ENCODE results near the gene AMBP.

The AMBP gene

GRCh38 chr9:114072184-114073140 lies 5.6 kb downstream of the AMBP start:
- DNase-seq, result no peak

- no peak for DNase-seq
Measured at GRCh38 chr9:114071197-114071795, 6.8 kb downstream of the AMBP start.

- no peak for DNase-seq
Measured at GRCh38 chr9:114070188-114071103, 7.7 kb downstream of the AMBP start.

- no peak for DNase-seq
Measured at GRCh38 chr9:114069476-114070187, 8.5 kb downstream of the AMBP start.

- no peak for DNase-seq
Measured at GRCh38 chr9:114065304-114065703, 12.8 kb downstream of the AMBP start.

- DNase-seq, result no peak
Measured at GRCh38 chr9:114061830-114062474, 16.1 kb downstream of the AMBP start.

- DNase-seq, result no peak
Measured at GRCh38 chr9:114061292-114061691, 16.8 kb downstream of the AMBP start.

- no peak for DNase-seq
Measured at GRCh38 chr9:114060711-114061110, 17.4 kb downstream of the AMBP start.

GRCh38 chr9:114060070-114060469 lies 18.0 kb downstream of the AMBP start:
- no peak for DNase-seq

- no peak for DNase-seq
Measured at GRCh38 chr9:114059047-114059803, 18.9 kb downstream of the AMBP start.

GRCh38 chr9:114058688-114059046 lies 19.4 kb downstream of the AMBP start:
- no peak for DNase-seq

GRCh38 chr9:114057161-114057885 lies 20.8 kb downstream of the AMBP start:
- DNase-seq, result no peak

- DNase-seq, result no peak
Measured at GRCh38 chr9:114056527-114056926, 21.6 kb downstream of the AMBP start.

GRCh38 chr9:114055894-114056293 lies 22.2 kb downstream of the AMBP start:
- DNase-seq, result no peak

- DNase-seq, result no peak
Measured at GRCh38 chr9:114055061-114055460, 23.0 kb downstream of the AMBP start.

GRCh38 chr9:114054191-114054690 lies 23.9 kb downstream of the AMBP start:
- DNase-seq, result no peak

GRCh38 chr9:114053246-114054005 lies 24.7 kb downstream of the AMBP start:
- DNase-seq, result no peak

GRCh38 chr9:114051706-114052105 lies 26.4 kb downstream of the AMBP start:
- no peak for DNase-seq

GRCh38 chr9:114051281-114051680 lies 26.8 kb downstream of the AMBP start:
- DNase-seq, result no peak

- DNase-seq, result no peak
Measured at GRCh38 chr9:114050646-114051045, 27.5 kb downstream of the AMBP start.
